Measurements from ENCODE around the gene LYRM4. TPM values are rescaled to one million over a fixed set of nuclear protein-coding genes. Genes with fewer than 3 reads are reported as not detected.

LYRM4 gene
- total RNA-seq, 1 donor from 2014 or later = 22.4 TPM

DNA sequence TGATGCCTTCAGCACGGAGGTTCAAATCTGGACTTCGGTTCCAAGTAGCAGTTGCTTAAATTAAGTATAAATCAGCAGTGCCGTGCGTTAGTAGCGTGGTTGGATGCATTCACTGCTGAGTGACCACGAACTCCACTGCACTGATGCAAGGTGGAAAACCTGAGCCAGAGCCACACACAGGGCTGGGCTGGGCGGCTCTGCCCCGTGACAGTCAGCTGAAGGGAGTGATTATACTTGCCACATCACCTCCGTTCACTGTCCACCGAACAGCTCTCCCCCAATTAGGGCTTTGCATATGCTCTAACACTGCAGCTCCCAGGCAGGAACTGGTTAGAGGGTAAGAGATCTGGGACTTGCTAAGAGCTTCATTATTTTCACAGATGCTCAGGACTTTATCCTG lies 153.4 kb downstream of the LYRM4 start:
- Histone ChIP-seq H3K27ac (no peak overlapping the region), H3K4me1 (no peaks in the 10 kb centered on the region), H3K4me3 (no peak overlapping the region), H3K36me3 (no peaks in the 10 kb centered on the region), H3K9me3 (no peaks in the 10 kb centered on the region), H3K27me3 (ENCODE audit: low read depth) (no peaks in the 10 kb centered on the region)
- TF ChIP-seq, protein P1, sequence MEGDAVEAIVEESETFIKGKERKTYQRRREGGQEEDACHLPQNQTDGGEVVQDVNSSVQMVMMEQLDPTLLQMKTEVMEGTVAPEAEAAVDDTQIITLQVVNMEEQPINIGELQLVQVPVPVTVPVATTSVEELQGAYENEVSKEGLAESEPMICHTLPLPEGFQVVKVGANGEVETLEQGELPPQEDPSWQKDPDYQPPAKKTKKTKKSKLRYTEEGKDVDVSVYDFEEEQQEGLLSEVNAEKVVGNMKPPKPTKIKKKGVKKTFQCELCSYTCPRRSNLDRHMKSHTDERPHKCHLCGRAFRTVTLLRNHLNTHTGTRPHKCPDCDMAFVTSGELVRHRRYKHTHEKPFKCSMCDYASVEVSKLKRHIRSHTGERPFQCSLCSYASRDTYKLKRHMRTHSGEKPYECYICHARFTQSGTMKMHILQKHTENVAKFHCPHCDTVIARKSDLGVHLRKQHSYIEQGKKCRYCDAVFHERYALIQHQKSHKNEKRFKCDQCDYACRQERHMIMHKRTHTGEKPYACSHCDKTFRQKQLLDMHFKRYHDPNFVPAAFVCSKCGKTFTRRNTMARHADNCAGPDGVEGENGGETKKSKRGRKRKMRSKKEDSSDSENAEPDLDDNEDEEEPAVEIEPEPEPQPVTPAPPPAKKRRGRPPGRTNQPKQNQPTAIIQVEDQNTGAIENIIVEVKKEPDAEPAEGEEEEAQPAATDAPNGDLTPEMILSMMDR (IDR thresholded peaks at IDR 0.05) = no peak
- ATAC-seq (no peak), DNase-seq (no peak)
- intact Hi-C loops (cut with DNase I) = no loop called here

DNA sequence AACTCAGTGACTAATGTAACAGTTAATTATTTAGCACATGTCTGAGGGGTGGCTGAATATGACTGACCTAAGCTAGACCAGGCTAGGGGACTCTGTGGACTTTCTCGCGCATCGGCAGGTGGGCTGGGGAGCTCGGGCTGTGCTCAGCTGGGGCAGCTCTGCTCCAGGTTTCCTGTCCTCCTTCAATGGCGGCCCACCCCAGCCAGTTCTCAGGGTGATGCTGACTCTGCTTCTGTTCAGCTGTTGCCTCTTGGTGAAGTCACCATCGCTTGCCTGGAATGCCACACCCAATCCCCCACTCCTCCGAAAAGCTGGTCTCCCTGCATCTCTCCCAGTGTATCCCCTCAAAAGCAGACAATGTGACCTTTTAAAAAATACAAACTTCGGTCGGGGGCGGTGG lies 155.6 kb downstream of the LYRM4 start:
- H3K4me3 ChIP-seq = no peak overlapping the region
- H3K4me1 ChIP-seq = no peaks in the 10 kb centered on the region
- no peaks in the 10 kb centered on the region for H3K9me3 ChIP-seq
- no peak for DNase-seq
- no peak overlapping the region for H3K27ac ChIP-seq
- ATAC-seq = no peak
- intact Hi-C loops (cut with DNase I) = no loop called here
- no peaks in the 10 kb centered on the region for H3K36me3 ChIP-seq
- H3K27me3 ChIP-seq (ENCODE audit: low read depth) = no peaks in the 10 kb centered on the region
- TF ChIP-seq, protein P1 (IDR thresholded peaks at IDR 0.05) = no peak

DNA sequence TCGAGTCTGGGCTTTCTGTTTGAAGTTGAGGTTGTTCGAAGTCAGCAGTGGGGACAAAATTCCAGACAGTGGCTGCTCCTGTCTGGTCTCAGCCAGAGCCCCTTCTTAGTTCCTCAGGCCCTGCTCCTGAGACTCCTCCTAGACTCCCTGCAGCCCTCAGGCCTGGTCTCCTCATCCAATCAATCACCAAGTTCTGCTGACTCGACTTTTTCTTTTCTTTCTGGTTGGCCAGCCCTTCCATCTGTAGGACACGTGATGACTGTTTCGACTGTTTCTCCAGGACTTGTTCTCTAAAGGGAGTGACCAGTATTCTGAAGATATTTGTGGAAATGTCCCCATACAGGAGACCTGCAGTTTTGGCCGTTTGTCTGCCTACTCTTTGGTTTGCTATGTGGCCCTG lies 156.1 kb downstream of the LYRM4 start:
- Histone ChIP-seq H3K36me3 (no peaks in the 10 kb centered on the region), H3K27me3 (ENCODE audit: low read depth) (no peaks in the 10 kb centered on the region), H3K4me3 (no peak overlapping the region), H3K4me1 (no peaks in the 10 kb centered on the region), H3K9me3 (no peaks in the 10 kb centered on the region), H3K27ac (no peak overlapping the region)
- intact Hi-C loops (cut with DNase I) = no loop called here
- DNase-seq = no peak
- no peak for ATAC-seq
- TF ChIP-seq, protein P1 (IDR thresholded peaks at IDR 0.05) = no peak

DNA sequence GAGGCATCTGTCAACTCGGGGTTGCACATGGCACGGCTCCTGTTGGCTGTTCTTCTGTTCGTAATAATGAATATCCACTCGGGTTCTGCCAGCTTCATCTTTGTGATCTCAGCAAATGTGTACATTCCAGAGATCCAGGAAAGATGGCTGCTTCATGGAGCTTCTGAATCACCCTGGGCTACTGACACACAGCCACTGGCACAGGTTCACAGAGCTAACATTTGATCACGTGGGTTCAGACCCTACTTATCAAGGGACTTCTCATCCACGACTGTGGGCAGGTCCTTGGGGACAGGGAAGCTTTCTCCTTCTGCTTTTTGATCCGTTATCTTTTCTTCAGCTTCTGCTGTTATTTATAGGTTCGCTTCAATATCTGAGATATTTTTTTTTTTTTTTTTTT lies 157.5 kb downstream of the LYRM4 start:
- Histone ChIP-seq H3K9me3 (no peaks in the 10 kb centered on the region), H3K36me3 (no peaks in the 10 kb centered on the region), H3K27ac (no peak overlapping the region), H3K27me3 (ENCODE audit: low read depth) (no peaks in the 10 kb centered on the region), H3K4me1 (no peaks in the 10 kb centered on the region), H3K4me3 (no peak overlapping the region)
- TF ChIP-seq, protein P1 (IDR thresholded peaks at IDR 0.05) = no peak
- ATAC-seq = no peak
- intact Hi-C loops (cut with DNase I) = no loop called here
- DNase-seq = no peak

DNA sequence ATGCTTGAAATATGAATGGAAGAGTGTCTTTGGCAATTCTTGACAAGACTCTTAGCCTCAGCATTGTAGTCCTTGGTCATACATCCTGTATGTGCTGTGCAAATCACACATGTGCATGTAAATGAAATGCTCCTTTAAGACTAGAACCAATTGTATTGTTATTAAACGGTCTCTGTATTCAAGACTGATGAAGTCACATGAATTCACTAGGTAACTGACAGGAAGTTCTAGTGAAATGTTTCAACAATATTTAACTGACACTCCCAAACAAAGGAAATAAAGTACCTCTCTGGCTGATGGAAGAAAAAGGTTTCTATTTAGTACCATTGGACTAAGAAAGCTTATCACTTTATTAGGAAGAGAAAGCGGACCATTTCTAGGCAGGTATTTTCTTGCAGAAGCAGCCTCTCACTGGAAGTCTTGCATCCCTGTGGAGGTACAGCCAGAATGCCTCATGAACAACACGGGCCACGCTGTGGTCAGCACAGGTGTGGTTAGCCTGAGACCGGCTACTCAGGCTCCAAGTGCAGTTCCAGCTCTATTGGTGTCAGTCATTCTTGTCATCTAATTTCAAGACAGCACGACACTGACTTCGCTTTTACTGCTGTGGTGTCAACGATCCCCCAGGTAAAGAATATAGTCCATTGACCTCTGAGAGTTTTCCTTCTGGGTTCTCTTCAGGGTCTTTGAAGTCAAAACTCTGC lies 158.3 kb downstream of the LYRM4 start:
- TF ChIP-seq, protein P1 (IDR thresholded peaks at IDR 0.05) = no peak
- DNase-seq = no peak

More for the DNA sequence above, 158.3 kb downstream of the LYRM4 start:
- no peak overlapping the region for H3K4me3 ChIP-seq
- H3K27me3 ChIP-seq (ENCODE audit: low read depth) = no peaks in the 10 kb centered on the region
- no peaks in the 10 kb centered on the region for H3K4me1 ChIP-seq
- no peaks in the 10 kb centered on the region for H3K36me3 ChIP-seq
- ATAC-seq = no peak
- no peaks in the 10 kb centered on the region for H3K9me3 ChIP-seq
- H3K27ac ChIP-seq = no peak overlapping the region
- intact Hi-C loops (cut with DNase I) = no loop called here
